ENCODE results near the gene LRRC30.

LRRC30 gene

DNA sequence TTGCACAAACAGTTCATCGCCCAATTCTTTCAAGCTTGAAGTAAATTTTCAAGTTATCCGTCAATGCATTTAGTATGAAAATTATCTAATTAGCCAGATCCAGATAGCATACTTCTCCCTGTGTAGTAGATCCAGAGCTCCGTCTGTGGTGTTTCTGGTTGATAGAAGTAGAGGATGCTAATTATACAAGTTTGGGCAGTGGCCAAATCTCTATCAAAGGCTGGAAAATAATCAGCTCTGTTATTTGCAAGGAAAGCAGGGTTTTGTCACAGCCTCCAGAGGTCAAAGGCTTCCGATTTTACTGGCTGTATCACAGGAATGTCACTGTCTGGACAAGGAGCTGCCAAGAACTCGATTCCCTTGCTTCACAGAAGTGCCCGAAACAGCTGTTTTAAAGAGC, 28.6 kb downstream of the LRRC30 start:
- no peaks in the 10 kb centered on the region for H3K27me3 ChIP-seq (ENCODE audit: control insufficient read depth, insufficient read depth, low read length, poor library complexity, severe bottlenecking)
- WGBS, 2 experiments = 94 to 95% methylated on average over 6 of the region's 6 CpGs
- H3K4me3 ChIP-seq (ENCODE audit: insufficient read depth, low read depth, low read length) = no peak overlapping the region
- no peaks in the 10 kb centered on the region for H3K36me3 ChIP-seq (ENCODE audit: control insufficient read depth, insufficient read depth, low read length)
- peaks cover 10% of the 10 kb centered on the region for H3K4me1 ChIP-seq (ENCODE audit: control insufficient read depth, insufficient read depth, low read length)
- no peaks in the 10 kb centered on the region for H3K9me3 ChIP-seq (ENCODE audit: control insufficient read depth, low read length)
- H3K27ac ChIP-seq (ENCODE audit: insufficient read depth, low read depth, low read length, poor library complexity, severe bottlenecking) = no peak overlapping the region

DNA sequence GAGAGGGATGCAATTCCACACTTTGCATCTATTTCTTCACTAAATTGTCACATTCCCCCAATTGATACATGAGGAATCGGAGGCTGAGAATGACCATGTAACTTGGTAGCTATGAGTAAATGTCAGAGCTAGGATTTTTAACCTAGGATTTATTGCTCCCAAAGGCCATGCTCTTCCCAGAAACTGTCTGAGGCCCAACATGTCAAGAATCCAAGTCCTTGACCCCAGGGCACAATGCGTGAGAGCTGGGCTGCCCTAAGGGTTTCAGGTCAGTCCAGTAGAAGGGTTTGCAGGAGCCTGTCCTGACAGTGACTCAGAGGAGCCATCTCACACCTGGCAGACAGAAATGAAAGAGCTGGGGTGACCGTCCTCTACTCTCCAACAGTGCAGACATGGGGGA, 30.3 kb downstream of the LRRC30 start:
- H3K4me1 ChIP-seq (ENCODE audit: control insufficient read depth, insufficient read depth, low read length) = peaks cover 10% of the 10 kb centered on the region
- no peaks in the 10 kb centered on the region for H3K36me3 ChIP-seq (ENCODE audit: control insufficient read depth, insufficient read depth, low read length)
- H3K27me3 ChIP-seq (ENCODE audit: control insufficient read depth, insufficient read depth, low read length, poor library complexity, severe bottlenecking) = no peaks in the 10 kb centered on the region
- H3K9me3 ChIP-seq (ENCODE audit: control insufficient read depth, low read length) = no peaks in the 10 kb centered on the region
- 97 to 98% methylated on average over 3 of the region's 3 CpGs for WGBS, 2 experiments
- no peak overlapping the region for H3K27ac ChIP-seq (ENCODE audit: insufficient read depth, low read depth, low read length, poor library complexity, severe bottlenecking)
- H3K4me3 ChIP-seq (ENCODE audit: insufficient read depth, low read depth, low read length) = no peak overlapping the region

DNA sequence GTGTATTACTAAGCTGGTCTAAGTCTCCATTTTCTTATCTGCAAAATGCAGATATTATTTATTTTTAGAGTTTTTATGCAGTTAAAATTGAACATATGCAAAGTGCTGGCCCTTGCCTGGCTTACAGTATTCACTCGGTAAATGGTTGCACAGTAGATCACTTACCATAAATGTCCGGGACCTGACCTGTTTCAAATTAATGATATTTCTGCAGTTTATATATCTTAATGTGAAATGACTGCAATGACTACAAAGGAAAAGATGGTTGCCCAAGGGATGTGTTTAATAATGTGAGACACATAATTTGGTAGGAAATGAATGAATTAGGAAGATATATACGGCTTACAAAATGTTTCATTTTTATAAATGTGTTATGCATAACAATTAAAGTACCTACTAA, 37.1 kb downstream of the LRRC30 start:
- no peak overlapping the region for H3K27ac ChIP-seq (ENCODE audit: insufficient read depth, low read depth, low read length, poor library complexity, severe bottlenecking)
- H3K27me3 ChIP-seq (ENCODE audit: control insufficient read depth, insufficient read depth, low read length, poor library complexity, severe bottlenecking) = no peaks in the 10 kb centered on the region
- H3K9me3 ChIP-seq (ENCODE audit: control insufficient read depth, low read length) = no peaks in the 10 kb centered on the region
- H3K36me3 ChIP-seq (ENCODE audit: control insufficient read depth, insufficient read depth, low read length) = no peaks in the 10 kb centered on the region
- H3K4me1 ChIP-seq (ENCODE audit: control insufficient read depth, insufficient read depth, low read length) = peaks cover 7% of the 10 kb centered on the region
- H3K4me3 ChIP-seq (ENCODE audit: insufficient read depth, low read depth, low read length) = no peak overlapping the region
- WGBS, 2 experiments = 94 to 100% methylated on average over 2 of the region's 3 CpGs

DNA sequence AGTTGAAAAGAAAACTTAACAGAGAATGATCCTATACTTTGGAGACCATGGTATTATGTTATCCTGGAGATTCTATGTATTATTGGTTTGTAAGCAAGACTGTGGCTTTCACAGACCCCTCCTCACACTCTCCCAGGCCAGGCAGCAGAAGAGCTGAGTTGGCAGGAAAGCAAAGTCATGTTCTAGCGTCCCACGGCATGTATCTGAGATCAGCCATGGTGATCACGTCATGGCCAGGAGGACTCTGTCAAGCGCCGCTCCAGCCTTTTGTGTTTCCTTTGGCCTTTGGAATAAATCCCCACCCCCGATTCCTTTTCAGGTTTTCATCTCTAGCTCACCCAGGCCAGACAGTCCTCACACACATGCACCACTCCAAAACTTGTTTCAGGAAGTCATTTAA, 39.1 kb downstream of the LRRC30 start:
- Histone ChIP-seq H3K4me3 (ENCODE audit: insufficient read depth, low read depth, low read length) (no peak overlapping the region), H3K36me3 (ENCODE audit: control insufficient read depth, insufficient read depth, low read length) (no peaks in the 10 kb centered on the region), H3K27me3 (ENCODE audit: control insufficient read depth, insufficient read depth, low read length, poor library complexity, severe bottlenecking) (no peaks in the 10 kb centered on the region), H3K4me1 (ENCODE audit: control insufficient read depth, insufficient read depth, low read length) (peaks cover 6% of the 10 kb centered on the region), H3K27ac (ENCODE audit: insufficient read depth, low read depth, low read length, poor library complexity, severe bottlenecking) (no peak overlapping the region), H3K9me3 (ENCODE audit: control insufficient read depth, low read length) (no peaks in the 10 kb centered on the region)
- 87 to 88% methylated on average over 6 of the region's 6 CpGs for WGBS, 2 experiments

DNA sequence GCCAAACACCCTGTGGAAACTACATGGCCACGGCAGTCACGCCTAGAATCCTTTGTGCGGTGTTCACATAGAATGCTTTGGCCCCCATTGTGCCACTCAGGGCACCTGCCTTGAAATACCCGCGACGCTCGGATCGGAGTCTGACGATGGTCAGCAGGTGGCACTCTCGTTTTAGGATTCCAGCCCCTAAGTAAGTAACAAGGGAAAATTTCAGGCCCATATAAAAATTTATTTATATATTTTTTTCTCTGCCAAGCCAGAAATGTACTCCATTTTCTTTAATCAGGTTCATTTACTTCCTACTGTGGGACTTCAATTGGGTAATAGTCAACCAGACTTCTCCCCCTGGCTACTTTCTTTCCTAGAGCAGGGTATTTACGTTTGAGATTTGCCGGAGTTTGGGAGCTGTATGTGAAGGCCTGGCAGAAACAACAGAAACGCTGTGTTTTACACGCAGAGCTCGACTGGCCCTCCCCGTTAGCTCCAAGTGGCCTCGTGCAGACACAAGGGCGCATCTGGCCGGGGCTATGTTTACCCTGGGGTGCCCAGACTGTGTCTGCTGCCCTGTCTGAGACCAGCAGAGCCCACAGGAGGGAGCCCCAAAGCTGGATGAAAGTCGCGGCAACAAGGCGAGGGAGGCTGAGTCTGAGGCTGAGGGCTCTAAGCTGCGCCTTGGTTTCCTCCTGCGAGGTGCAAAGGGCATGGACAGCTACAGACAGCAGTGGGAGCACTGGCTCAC, 41.6 kb downstream of the LRRC30 start:
- Histone ChIP-seq H3K9me3 (ENCODE audit: control insufficient read depth, low read length) (no peaks in the 10 kb centered on the region), H3K4me1 (ENCODE audit: control insufficient read depth, insufficient read depth, low read length) (peaks cover 6% of the 10 kb centered on the region), H3K27ac (ENCODE audit: insufficient read depth, low read depth, low read length, poor library complexity, severe bottlenecking) (no peak overlapping the region), H3K36me3 (ENCODE audit: control insufficient read depth, insufficient read depth, low read length) (no peaks in the 10 kb centered on the region), H3K4me3 (ENCODE audit: insufficient read depth, low read depth, low read length) (no peak overlapping the region), H3K27me3 (ENCODE audit: control insufficient read depth, insufficient read depth, low read length, poor library complexity, severe bottlenecking) (no peaks in the 10 kb centered on the region)
- WGBS, 2 experiments = 30 to 32% methylated on average over 24 of the region's 24 CpGs

DNA sequence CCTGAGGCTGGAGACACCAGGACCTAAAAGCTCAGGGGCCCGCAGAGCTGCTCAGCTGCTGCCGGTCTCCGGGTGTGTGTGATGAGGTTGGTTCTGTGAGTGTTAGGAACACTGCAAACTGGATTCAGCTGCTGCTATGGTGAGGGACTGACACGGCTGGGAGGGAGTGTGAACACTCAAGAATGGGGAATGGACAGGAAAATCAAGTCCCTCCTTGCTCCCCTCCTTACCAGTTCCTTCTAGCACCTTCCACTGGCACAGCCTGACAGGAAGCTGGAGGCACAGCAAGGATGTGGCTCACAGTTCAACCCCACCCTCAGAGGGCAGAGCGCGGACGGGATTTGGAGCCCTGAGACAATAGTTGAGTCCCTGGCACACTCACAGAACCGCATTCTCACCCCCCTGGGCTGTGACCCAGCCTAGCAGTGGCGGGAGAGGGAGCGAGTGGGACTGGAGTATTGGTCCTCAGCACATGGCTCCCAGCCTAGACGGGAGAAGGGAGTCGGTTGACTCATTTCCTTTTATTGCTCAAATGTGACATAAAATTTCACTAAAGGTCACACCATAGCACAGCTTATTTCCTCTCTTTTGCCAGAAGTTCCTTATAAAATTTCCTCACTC, 42.5 kb downstream of the LRRC30 start:
- Histone ChIP-seq H3K36me3 (ENCODE audit: control insufficient read depth, insufficient read depth, low read length) (no peaks in the 10 kb centered on the region), H3K27me3 (ENCODE audit: control insufficient read depth, insufficient read depth, low read length, poor library complexity, severe bottlenecking) (no peaks in the 10 kb centered on the region), H3K4me1 (ENCODE audit: control insufficient read depth, insufficient read depth, low read length) (peaks cover 6% of the 10 kb centered on the region), H3K9me3 (ENCODE audit: control insufficient read depth, low read length) (no peaks in the 10 kb centered on the region), H3K27ac (ENCODE audit: insufficient read depth, low read depth, low read length, poor library complexity, severe bottlenecking) (no peak overlapping the region), H3K4me3 (ENCODE audit: insufficient read depth, low read depth, low read length) (no peak overlapping the region)
- WGBS, 2 experiments = 82 to 86% methylated on average over 12 of the region's 12 CpGs

DNA sequence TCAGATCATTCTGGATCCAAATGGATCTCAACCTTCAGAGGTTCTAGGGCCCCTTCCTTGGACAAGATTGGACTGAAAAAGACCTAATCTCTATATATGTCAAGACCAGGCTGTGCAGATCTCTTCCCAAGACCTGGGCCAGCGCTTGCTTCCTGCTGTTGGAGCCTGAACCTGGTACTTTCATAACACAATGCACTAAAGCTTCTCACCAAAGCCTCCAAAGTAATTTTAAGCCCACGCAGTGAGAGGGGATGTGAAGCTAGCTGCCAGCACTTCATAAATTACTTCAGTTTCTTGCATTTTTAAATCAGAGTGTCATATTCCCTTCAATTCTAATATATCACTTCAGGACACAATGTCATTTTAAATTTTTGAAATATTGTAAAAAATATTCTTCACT, 50.7 kb downstream of the LRRC30 start:
- no peaks in the 10 kb centered on the region for H3K27me3 ChIP-seq (ENCODE audit: control insufficient read depth, insufficient read depth, low read length, poor library complexity, severe bottlenecking)
- 92 to 97% methylated on average over 2 of the region's 2 CpGs for WGBS, 2 experiments
- no peak overlapping the region for H3K27ac ChIP-seq (ENCODE audit: insufficient read depth, low read depth, low read length, poor library complexity, severe bottlenecking)

More for the DNA sequence above, 50.7 kb downstream of the LRRC30 start:
- Histone ChIP-seq H3K9me3 (ENCODE audit: control insufficient read depth, low read length) (no peaks in the 10 kb centered on the region), H3K4me3 (ENCODE audit: insufficient read depth, low read depth, low read length) (no peak overlapping the region), H3K36me3 (ENCODE audit: control insufficient read depth, insufficient read depth, low read length) (no peaks in the 10 kb centered on the region), H3K4me1 (ENCODE audit: control insufficient read depth, insufficient read depth, low read length) (peaks cover 11% of the 10 kb centered on the region)

Measured in ectodermal cell (in vitro differentiated cells).